GM21367 (cell line): Measurements from ENCODE around the gene TSSK2.
A peak's percentile ranks its signal among the peaks of the same experiment; 100 is the strongest.

Source experiments
- ATAC-seq: cut with Tn5 transposase; IDR thresholded peaks from one replicate; pipeline ENCODE4 v1.9.1; 2021; ENCODE audit not compliant: unreplicated experiment

TSSK2 gene

DNA sequence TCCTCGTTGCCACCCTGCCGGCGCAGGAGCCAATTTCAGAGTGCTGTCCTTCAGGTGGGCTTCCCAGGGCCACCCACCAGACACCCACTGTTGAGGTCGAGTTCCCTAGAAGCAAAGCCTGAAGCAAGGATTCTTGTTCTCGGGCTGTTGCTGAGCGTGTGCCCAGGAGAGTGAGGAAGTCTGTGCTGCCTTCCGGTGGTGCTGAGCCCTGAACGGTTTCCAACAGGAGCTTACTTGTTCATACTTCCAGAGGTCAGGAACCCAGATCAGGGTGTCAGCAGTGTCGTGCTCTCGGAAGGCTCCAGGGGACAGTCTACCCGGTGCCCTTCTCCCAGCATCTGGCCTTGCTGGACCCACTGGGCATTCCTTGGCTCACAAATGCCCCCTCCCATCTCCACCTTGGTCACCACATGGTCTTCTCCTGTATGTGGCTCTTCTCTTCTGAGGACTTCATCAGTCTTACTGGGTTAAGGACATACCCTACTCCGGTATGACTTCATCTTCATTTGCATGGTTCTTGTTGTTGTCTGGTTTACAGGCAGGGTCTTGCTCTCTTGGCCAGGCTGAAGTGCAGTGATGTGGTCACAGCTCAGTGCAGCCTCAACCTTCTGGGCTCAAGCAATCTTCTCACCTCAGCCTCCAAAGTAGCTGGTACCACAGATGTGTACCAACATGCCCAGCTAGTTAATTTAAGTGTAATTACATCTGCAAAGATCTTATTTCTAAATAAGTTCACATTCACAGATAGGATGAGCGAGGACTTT is 36.2 kb downstream of the TSSK2 start:
- no peak for ATAC-seq

DNA sequence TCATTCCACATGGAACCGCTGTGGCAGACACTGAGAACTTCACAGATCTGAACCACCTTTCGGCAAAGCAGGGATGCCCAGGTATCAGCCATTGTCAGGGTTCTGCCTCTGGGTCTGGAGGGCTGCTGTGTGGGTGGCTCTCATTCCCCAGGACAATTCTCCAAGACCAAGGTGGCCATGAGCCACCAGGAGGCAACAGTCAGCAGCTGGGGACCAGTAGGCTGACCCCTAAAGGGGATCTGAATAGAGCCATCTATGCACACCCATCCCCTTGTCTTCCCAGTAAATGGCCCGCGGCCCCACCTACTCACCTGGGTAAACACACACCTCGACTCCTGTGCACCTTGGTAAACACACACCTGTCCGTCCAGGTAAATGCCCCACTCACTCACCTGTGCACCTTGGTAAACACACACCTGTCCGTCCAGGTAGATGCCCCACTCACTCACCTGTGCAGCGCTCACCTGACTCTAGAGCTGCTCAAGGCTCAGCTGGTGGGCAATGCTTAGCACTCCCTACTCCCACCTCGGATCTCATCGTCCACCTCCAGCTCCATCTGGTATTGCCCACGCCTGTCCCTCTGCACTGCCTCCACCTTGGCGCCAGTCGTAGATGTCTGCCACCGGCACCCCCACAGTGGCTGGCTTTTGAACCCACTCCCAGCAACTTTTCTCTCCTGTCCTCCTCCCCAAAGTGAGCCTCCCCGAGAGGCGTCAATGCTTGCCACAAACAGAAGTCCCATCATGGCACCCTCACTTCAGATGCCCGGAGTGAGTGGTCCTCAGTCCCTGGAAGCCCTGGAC is 37.2 kb downstream of the TSSK2 start:
- no peak for ATAC-seq

DNA sequence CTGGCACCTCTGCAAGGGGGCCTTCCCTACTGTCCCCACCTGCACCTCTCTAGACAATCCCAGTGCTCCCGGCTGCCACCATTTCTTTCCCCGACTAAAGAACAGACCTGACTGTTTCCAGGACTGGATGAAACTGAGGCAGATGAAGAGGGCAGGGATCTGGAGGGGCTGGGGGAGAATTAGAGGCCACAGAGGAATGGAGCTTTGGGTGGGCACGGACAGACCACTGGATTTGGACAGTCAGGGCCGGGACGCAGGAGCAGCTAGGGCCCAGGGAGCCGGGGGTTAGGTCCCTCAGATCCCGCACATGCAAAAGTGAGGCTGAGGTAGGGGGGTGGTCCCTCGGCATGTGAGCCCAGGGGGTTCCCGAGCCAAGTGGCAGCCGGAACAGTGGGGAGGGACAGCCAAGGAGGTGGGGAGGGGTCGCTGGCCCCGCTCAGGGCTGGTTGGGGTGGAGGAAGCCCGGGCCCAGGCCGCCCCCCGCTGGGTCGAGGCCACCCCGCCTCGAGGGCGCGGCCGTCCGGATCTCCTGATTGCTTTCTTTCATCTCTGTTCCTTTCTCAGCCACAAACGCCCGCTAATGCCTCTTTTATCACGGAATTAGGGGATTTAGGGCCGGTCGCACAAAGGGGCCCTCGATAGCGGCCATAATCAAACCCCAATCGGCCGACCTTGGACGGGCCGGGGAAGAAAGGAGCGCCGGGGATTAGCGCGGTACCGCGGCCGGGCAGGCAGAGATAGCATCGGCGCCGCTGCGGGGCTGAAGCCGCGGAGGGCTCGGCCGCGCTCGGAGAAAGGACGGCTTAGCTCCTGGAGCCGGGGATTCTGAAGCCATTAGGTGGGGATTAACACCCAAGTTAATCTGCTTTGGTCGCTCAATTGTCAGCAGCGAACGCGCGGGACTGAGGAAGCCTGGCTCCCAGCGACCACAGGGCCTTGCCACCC is 38.2 kb downstream of the TSSK2 start:
- ATAC-seq, result no peak

DNA sequence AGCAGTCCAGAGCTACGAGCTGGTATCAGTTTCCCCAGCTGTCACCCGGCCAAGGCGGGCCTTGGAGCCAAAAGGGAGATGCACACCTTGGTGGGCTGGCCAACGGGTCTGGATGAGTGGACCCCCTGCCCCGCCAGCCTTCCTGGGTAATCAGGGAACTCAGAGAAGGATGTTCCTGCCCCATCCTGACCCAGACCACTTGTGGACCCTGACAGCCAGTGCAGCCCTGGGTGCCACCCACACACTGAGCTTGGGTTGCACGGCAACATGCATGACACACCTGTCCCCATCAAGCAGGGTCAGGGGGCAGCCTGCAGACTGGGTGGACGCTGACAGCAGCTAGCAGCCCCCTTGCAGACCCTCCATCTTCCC is 38.8 kb downstream of the TSSK2 start:
- no peak for ATAC-seq

DNA sequence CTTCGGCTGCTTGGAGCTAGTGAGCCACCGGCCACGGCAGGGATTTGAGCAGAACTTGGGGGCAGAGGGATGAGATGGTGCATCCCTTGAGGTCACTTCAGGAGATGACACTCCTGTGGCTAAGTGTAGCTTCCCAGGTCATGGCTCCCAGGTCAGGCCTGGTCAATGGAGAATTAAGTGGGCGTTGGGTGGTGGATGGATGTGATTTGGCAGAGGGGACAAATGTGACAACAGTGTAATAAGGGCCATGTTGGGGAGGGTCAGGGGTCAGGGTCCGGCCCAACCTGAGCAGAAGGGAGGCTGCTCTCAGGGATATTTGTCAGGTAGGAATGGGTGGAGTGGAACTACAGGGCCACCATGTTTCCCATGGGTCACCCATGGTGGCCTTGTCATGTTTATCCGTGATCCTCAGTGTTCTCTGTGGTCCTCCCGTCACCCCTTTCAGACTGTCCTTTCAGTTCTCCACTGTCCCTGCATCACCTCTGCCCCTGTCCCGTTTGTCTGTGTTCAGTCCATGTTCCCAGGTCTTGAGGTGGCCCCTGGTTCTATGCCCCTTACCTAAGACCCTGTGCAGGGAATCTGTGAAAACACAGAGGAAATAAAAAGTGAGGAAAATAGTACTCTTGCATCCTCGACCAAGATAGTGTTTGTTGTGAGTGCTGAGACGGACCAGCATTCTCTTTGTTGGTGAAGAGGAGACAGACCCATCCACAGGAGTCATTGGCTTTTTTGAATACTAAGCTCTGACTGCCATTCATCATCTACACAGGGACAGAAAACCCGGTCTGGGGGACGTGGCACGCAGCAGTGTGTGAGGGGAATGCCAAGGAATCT is 41.3 kb downstream of the TSSK2 start:
- ATAC-seq, result no peak

DNA sequence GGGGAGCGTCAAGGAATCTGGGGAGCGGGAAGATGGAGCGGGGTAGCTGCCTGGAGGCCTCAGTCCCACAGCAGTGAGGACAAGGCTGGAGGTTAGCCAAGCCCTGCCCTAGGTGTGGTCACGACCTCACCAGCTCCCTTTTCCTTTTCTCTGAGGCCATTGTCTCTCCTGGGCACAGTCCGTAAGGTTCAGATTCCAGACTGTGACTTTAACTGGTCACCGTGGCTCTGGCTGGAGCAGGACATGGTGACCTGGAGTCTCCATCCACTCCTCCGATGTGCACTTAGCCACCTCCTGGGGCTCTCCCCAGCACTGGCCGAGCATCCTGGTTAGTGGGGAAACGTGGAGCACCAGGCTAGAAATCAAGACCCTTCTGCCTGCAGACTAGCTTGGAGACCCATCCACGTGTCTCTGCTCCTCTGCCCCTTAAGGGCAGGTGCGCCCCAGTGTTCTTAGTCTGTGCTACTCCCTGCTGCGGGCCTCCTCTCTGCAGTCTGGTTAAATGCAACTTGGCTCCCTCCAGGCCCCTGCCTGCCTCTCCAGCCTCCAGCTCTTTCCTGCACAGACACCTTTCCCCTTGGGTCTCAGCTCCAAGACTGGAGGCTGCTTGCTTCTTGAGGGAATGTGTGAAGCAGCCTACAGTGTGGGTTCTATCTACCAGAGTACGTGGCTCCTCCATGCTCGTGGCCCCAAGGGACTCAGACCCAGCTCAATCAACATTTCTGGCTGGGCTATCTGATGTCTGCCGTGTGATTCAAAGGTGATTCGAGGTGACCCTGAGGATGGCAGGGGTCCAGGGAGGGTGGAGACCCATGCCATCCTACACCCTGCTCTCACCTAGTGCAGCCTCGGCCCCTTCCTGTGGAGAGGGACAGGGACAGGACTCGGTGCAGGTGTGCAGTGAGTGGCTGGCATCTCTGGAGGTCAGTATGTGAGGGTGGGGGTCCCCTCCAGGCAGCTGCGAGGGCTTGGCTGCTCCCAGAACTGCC is 42.2 kb downstream of the TSSK2 start:
- no peak for ATAC-seq

DNA sequence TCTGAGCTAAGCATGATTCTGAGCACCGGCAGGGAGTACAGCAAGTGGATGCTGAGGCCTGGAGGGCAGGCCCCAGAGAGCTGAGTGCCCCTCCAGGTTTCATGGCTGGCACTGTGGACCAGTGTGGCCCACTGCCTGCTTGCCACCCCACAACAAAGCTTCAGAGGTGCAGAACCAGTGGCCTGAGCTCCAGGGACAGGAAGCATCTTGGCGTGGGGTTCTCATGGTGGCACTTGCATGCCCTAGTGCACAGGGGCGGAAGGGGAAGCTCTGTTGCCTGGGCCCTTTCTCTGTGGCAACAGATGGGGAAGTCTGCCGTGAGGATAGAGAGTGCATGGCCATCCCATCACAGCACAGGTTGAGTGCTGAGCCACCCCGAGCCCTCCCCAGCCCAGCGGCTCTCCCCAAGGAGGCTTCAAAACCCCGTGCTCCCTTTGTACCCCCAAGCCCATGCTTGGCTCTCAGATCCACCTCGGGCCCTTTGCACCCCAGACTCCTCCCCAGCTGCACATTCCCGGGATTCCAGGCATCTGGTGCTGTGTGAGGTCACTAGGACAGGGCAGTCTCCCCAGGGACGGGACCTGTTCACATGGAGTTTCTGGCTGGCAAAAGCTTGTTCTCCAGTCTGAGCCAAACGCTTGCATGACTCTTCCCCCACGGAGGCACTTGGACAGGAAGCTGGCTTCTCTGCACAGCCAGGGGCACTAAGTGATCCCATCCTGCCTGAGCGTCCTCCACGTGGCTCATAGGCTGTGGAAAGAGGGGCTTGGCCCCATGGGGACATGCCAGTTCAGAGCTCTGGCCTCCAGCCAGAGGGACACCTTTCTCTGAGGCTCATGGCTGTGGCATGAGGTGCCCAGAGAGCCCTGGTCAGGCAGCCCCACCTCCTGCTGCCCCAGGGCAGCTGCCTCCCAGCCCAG is 43.3 kb downstream of the TSSK2 start:
- no peak for ATAC-seq

DNA sequence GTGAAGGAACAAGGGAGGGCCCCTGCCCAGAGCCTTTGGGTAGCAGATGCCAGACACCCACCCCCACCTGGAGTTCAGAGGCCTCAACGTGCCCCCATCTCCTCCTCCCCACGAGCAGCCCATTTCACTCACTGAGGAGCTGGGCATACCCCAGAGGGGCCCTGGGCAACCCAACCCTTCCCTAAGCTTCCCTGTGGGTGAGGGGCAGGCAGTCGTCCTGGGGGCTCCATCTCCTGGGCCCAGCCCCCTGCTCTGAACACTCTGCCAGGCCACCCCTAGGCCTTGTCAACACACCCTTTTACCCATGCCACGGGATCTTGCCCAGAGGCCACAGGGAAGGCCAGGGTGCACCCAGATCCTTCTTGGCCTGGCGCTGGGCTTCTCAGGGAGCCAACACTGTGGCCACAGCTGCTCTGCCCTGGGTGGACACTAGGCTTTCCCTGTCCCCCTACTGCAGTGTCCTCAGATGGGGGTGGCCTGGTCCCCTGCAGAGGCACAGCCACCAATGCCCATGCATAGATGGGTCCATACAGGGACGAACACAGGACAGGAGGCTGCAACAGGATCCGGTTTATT is 44.0 kb downstream of the TSSK2 start:
- ATAC-seq, result no peak

DNA sequence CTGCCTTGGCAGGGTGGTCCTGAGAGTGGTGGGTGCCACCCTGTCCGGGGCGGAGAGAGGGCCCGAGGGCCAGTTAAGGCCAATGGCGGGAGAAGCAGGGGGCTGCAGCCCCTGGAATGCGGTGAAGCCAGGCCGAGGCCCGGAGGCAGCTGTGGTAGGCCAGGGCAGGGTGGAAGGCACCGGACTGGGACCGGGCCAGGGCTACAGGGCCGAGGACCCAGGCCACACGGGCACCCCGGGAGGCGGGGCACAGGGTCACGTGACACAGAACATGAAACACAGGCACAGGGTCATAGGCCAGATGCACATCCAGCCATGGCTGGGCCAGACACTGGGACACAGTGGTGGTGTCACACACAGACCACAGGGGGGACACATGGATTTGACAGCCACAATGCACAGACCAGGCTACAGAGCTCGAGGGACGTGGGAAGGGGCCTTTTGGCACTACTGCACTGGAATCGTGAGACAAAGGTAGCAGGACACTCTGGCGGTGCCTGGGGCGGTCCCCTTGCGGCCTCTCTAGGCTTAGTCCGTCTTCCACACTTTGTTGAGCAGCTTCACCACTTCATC is 44.6 kb downstream of the TSSK2 start:
- ATAC-seq, result no peak

DNA sequence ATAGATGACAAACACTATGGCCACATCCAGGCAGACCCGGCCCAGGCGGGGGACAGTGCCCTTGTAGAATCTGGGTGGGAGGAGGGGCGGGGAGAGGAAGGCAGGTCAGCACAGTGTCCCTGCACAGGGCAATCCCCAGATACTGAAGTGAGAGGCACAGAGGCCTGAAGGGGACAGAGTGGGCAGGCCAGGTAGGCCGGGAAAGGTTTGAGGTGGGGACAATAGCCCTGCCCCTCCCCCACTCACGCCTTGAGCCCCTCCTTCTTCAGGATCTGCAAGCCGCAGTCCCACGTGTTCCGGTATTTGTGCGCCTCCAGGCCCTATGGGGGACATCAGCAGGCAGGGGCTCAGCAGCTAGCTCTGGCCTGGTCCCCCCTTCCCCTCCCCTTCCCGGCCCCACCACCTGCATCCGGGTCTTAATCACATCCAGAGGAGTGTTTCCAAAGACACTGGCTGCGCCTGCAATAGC is 45.1 kb downstream of the TSSK2 start:
- ATAC-seq, result no peak

DNA sequence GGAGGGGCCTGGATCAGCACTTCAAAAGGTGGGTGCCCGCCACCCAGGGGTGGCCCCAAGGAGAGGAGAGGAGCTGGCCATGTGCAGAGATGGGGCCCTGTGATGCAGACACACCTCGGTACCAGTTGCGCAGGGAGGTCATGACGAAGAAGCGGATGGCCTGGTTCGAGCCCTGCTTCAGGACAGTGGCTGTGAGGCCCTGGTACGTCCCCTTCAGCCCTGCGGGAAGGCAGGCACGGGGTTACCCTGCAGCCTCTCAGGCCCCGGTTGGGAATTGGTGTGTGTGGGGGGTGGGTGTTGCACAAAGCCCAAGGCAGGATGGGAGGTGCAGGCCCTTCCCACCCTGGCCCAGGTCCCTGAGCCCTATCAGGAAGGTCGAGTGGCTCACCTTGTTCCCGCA is 45.6 kb downstream of the TSSK2 start:
- ATAC-seq, result no peak

DNA sequence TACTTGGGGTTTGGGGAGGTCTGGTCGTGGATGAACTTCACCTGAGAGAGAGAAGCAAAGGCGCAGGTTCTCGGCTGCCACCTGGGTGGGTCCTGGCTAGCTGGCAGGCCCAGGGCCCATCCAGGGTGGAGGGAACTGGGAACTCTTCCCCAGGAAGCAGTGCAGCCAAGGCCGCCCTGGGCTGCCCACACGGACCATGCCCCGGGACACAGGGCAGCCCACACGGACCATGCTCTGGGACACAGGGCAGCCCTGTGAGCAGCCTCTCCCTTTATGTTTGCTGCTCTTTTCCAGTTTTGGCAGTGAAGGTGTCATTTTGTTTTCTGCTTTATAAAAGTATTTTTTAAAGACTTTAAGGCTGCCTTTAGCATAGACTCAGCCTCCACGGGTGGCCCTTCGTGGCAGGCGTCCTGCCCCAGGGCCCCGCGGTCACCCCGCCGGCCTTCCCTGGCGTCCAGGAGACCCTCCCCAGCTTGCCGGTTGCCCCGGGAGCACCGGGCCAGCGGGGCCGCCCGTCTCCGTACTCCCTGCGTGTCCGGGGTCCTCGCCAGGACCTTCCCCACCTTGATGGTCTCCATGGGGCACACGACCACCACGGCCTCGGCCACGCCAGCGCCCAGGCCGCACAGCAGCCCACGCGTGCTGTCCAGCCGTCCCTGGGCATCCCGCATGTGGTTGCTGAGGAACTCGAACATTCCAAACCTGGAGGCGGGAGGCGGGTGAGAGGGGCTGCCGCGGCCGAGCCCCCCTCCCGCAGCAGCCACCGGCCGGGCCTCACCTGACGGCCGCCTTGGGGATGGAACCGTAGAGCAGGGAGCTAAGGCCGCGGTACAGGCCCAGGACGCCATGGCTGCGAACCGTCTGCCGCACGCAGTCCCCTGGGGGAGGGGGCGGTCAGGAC is 46.3 kb downstream of the TSSK2 start:
- no peak for ATAC-seq

DNA sequence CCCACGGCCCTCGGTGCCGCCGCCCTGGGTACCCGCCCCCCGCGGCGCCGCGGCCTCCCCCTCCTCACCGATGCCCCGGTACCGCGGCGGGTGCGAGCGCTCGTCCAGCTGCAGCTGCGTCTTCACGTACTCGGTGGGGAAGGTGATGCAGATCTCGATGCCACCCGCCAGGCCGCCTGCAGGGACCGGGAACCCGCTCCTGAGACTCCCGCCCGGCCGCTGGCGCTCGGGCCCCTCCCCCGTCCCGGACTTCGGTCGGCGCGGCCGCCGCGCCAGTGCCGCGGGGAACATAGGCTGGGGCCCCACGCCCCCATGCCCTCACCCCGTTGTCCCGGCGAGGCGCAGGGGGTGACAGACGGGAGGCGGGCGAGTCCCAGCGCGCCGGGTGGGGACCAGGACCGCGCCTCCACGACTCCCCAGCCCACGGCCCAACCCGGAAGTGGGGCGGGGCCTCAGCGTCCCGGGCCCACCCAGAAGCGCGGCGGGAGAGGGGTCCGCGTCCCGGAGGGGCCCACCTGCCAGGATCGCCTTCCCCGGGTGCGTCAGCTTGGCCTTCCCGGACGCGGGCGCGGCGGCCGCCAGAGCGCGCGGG is 47.1 kb downstream of the TSSK2 start:
- ATAC-seq, result peak; percentile 18

DNA sequence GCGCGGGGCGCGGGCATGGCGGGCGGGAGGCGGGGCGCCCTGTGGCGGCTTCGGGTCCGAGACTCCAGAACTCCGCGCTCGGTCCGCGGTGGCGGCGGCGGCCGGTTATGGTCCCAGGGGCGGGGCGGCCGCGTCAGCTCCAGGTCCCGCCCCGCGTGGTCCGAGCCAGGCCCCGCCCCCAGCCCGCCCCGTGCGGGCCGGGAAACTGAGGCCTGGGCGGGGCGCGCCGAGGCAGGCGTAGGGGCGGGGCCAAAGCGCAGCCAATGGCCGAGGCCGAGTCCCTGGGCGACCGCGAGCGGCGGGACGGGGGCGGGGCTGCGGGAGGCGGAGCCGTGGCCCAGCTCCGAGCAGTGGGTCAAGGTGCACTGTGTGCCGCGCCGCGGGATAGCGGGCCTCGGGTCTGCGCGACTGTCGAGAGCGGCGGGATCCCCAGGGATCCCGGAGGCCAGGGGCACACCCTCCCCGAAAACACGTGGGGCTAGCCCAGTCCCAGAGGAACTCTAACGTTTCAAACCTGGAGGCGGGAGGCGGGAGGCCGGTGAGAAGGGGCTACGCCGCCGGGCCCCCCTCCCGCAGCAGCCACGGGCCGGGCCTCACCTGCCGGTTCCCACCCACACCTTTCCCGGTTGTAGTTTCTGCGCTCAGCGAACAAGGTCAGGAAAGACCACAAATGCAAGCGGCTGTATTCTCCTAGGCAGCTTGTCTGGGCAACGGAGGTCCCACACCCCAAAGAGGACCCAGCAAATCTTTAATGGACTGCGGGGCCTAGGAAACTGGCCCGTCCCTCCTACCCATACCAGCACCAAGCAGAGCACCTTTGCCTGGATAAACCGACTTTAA is 47.8 kb downstream of the TSSK2 start, which contains the start of gene SLC25A1:
Gene SLC25A1 (minus strand): TSS at position 80 of the 840 bp plus-strand sequence. CDS start 63 bp downstream, at position 17.
- peak; percentile 42 for ATAC-seq

DNA sequence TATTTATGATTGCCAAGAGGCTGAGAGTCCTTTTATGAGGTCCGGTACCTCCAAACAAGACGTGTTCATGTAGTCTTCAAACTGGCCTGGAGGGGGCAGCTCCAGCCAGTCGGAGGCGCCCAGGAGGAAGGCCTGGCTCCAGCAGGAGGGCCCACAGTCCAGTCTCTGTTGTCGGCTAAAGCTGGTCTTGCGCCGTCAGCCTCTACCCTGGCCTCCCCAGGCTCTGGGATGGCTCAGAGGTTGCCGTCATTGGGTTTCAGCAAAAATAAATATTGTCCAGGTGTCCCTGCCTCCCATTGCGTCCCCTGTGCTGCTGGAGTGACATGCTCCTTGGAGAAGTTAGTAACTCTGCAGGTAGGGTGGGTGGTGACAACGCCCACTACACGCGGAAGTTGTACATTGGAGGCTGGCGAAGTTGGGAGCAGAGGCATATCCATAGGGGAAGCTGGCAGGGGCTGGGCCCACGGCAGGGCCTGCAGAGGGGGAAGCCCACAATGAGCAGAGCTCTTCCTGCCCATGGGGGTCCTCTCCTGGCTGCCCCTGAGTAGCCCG is 48.5 kb downstream of the TSSK2 start:
- no peak for ATAC-seq
